ENCODE results near the gene MUC16.

GRCh38 chr19:9010693-9011092, 484 bp upstream of the MUC16 start:
- TF ChIP-seq EZH2 (IDR thresholded peaks at IDR 0.05) = no peak
- TF ChIP-seq POLR2AphosphoS5 (IDR thresholded peaks at IDR 0.05; ENCODE audit: borderline replicate concordance, low read depth, low read length) = no peak
